AG09319 (cell line): ENCODE measurements around the gene ATM.

ENCODE experiments used
- DNase-seq: peaks from one replicate; pipeline ENCODE4 v3.0.0-alpha.2; 2010; ENCODE audit warnings: low read depth; ENCODE audit errors: extremely low read depth
- CTCF ChIP-seq: IDR thresholded peaks from 2 replicates; pipeline ENCODE4 v1.5.1; 2011; ENCODE audit warnings: low read depth, mild to moderate bottlenecking, inconsistent platforms, low read length, moderate library complexity

Gene ATM

GRCh38 chr11:108222574-108223347, at the start of gene ATM, which contains the start of gene NPAT:
Gene ATM (plus strand): TSS chr11:108223067. CDS start chr11:108227625, 4,558 bp downstream.
Gene NPAT (minus strand): TSS chr11:108222638. CDS start chr11:108222536, 102 bp downstream.
- DNase-seq: peak; percentile 98
- TF ChIP-seq CTCF: peak; percentile 90

- TF ChIP-seq CTCF: no peak
- no peak for DNase-seq
Measured at GRCh38 chr11:108177570-108177969, 45.3 kb upstream of the ATM start.

GRCh38 chr11:108193725-108194124, 29.1 kb upstream of the ATM start:
- no peak for DNase-seq
- no peak for TF ChIP-seq CTCF

GRCh38 chr11:108196901-108197300, 26.0 kb upstream of the ATM start:
- DNase-seq: no peak
- TF ChIP-seq CTCF: no peak

- no peak for DNase-seq
- no peak for TF ChIP-seq CTCF
Measured at GRCh38 chr11:108197351-108197750, 25.5 kb upstream of the ATM start.

GRCh38 chr11:108198833-108199232, 24.0 kb upstream of the ATM start:
- no peak for DNase-seq
- no peak for TF ChIP-seq CTCF

- no peak for TF ChIP-seq CTCF
- no peak for DNase-seq
Measured at GRCh38 chr11:108199446-108200321, 23.2 kb upstream of the ATM start.
